Measurements from ENCODE around the gene HSPA12A.

HSPA12A gene

GRCh38 chr10:116690356-116691322, 51.7 kb downstream of the HSPA12A start:
- no peak for DNase-seq (ENCODE audit: low spot score)

GRCh38 chr10:116689744-116690143, 52.6 kb downstream of the HSPA12A start:
- DNase-seq (ENCODE audit: low spot score), result no peak

GRCh38 chr10:116688741-116689495, 53.4 kb downstream of the HSPA12A start:
- DNase-seq (ENCODE audit: low spot score), result no peak

GRCh38 chr10:116688241-116688711, 54.1 kb downstream of the HSPA12A start:
- no peak for DNase-seq (ENCODE audit: low spot score)

- DNase-seq (ENCODE audit: low spot score), result no peak
Measured at GRCh38 chr10:116687633-116688032, 54.7 kb downstream of the HSPA12A start.

- DNase-seq (ENCODE audit: low spot score), result no peak
Measured at GRCh38 chr10:116686632-116687031, 55.7 kb downstream of the HSPA12A start.

GRCh38 chr10:116685807-116686206, 56.6 kb downstream of the HSPA12A start:
- no peak for DNase-seq (ENCODE audit: low spot score)

GRCh38 chr10:116684781-116685180, 57.6 kb downstream of the HSPA12A start:
- DNase-seq (ENCODE audit: low spot score), result no peak

GRCh38 chr10:116683821-116684220, 58.5 kb downstream of the HSPA12A start:
- no peak for DNase-seq (ENCODE audit: low spot score)

- no peak for DNase-seq (ENCODE audit: low spot score)
Measured at GRCh38 chr10:116683166-116683565, 59.2 kb downstream of the HSPA12A start.

GRCh38 chr10:116679351-116679750, 63.0 kb downstream of the HSPA12A start:
- DNase-seq (ENCODE audit: low spot score), result no peak

GRCh38 chr10:116676633-116677032, 65.7 kb downstream of the HSPA12A start:
- DNase-seq (ENCODE audit: low spot score), result no peak

- no peak for DNase-seq (ENCODE audit: low spot score)
Measured at GRCh38 chr10:116676118-116676517, 66.2 kb downstream of the HSPA12A start.

GRCh38 chr10:116674901-116675423, 67.4 kb downstream of the HSPA12A start:
- no peak for DNase-seq (ENCODE audit: low spot score)

GRCh38 chr10:116673866-116674265, 68.5 kb downstream of the HSPA12A start:
- DNase-seq (ENCODE audit: low spot score), result no peak

GRCh38 chr10:116672891-116673290, 69.5 kb downstream of the HSPA12A start:
- no peak for DNase-seq (ENCODE audit: low spot score)

GRCh38 chr10:116671274-116671926, 71.0 kb downstream of the HSPA12A start:
- no peak for DNase-seq (ENCODE audit: low spot score)

GRCh38 chr10:116670706-116671105, 71.7 kb downstream of the HSPA12A start:
- DNase-seq (ENCODE audit: low spot score), result no peak

- DNase-seq (ENCODE audit: low spot score), result no peak
Measured at GRCh38 chr10:116669832-116670644, 72.3 kb downstream of the HSPA12A start.

- no peak for DNase-seq (ENCODE audit: low spot score)
Measured at GRCh38 chr10:116669080-116669479, 73.3 kb downstream of the HSPA12A start.

- no peak for DNase-seq (ENCODE audit: low spot score)
Measured at GRCh38 chr10:116668446-116668845, 73.9 kb downstream of the HSPA12A start.
